H1 (cell line): Measurements from ENCODE around the gene MINPP1.

Experiments used
- BCL11A ChIP-seq, 2 experiments: IDR thresholded peaks; one replicate each; pipeline ENCODE4 v1.6.1; 2011; ENCODE audit warnings: low read depth in 2 of 2, low read length in 2 of 2, mild to moderate bottlenecking in 2 of 2
- BRCA1 ChIP-seq: IDR thresholded peaks from 2 replicates; pipeline ENCODE4 v1.6.1; 2012; ENCODE audit warnings: low read depth, low read length, improper control_type of control experiment
- EP300 ChIP-seq, 2 experiments: IDR thresholded peaks; 1 replicate in 1 of 2; 2 replicates in 1 of 2; pipeline ENCODE4 v1.6.1; 2011 to 2012; ENCODE audit warnings: low read depth in 2 of 2, low read length in 2 of 2, mild to moderate bottlenecking in 2 of 2, borderline replicate concordance in 1 of 2, inconsistent platforms in 1 of 2, moderate library complexity in 1 of 2
- HDAC6 ChIP-seq: IDR thresholded peaks from one replicate; pipeline ENCODE4 v1.7.1; 2012; ENCODE audit warnings: low read depth, mild to moderate bottlenecking, inconsistent platforms, low read length, moderate library complexity
- SIN3A ChIP-seq, 2 experiments: IDR thresholded peaks in 1 of 2; conservative IDR thresholded peaks in 1 of 2; 2 replicates each; pipeline ENCODE4 v1.6.1; 2011 to 2012; ENCODE audit warnings: low read length in 2 of 2, improper control_type of control experiment in 1 of 2, low read depth in 1 of 2, mild to moderate bottlenecking in 1 of 2
- TF ChIP-seq, protein P1 (sequence below), 3 experiments: IDR thresholded peaks; 1 replicate in 2 of 3; 2 replicates in 1 of 3; pipeline versions ENCODE4 v1.5.1 to v1.6.1; 2011; ENCODE audit warnings: low read length in 3 of 3, mild to moderate bottlenecking in 3 of 3, inconsistent platforms in 2 of 3, low read depth in 1 of 3, moderate library complexity in 1 of 3; ENCODE audit not compliant: insufficient read depth in 1 of 3; ENCODE audit errors: control extremely low read depth in 1 of 3

- TF ChIP-seq, protein P1, sequence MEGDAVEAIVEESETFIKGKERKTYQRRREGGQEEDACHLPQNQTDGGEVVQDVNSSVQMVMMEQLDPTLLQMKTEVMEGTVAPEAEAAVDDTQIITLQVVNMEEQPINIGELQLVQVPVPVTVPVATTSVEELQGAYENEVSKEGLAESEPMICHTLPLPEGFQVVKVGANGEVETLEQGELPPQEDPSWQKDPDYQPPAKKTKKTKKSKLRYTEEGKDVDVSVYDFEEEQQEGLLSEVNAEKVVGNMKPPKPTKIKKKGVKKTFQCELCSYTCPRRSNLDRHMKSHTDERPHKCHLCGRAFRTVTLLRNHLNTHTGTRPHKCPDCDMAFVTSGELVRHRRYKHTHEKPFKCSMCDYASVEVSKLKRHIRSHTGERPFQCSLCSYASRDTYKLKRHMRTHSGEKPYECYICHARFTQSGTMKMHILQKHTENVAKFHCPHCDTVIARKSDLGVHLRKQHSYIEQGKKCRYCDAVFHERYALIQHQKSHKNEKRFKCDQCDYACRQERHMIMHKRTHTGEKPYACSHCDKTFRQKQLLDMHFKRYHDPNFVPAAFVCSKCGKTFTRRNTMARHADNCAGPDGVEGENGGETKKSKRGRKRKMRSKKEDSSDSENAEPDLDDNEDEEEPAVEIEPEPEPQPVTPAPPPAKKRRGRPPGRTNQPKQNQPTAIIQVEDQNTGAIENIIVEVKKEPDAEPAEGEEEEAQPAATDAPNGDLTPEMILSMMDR (IDR thresholded peaks at IDR 0.05; ENCODE audit: control extremely low read depth in 1 of 3, insufficient read depth in 1 of 3, low read depth in 1 of 3, low read length in 3 of 3): no peak
- no peak for TF ChIP-seq BCL11A (IDR thresholded peaks at IDR 0.05; ENCODE audit: low read depth in 2 of 2, low read length in 2 of 2)
- TF ChIP-seq BRCA1: no peak
- TF ChIP-seq EP300 (IDR thresholded peaks at IDR 0.05; ENCODE audit: borderline replicate concordance in 1 of 2, low read depth in 2 of 2, low read length in 2 of 2): no peak
- no peak for TF ChIP-seq HDAC6
- TF ChIP-seq SIN3A (conservative IDR thresholded peaks at IDR 0.05 in 1 of 2, IDR thresholded peaks at IDR 0.05 in 1 of 2; ENCODE audit: low read depth in 1 of 2, low read length in 2 of 2): no peak
Measured at GRCh38 chr10:87519582-87519981, 14.9 kb downstream of the MINPP1 start.
